Measurements from ENCODE around the gene ATG4B.

Gene ATG4B

DNA sequence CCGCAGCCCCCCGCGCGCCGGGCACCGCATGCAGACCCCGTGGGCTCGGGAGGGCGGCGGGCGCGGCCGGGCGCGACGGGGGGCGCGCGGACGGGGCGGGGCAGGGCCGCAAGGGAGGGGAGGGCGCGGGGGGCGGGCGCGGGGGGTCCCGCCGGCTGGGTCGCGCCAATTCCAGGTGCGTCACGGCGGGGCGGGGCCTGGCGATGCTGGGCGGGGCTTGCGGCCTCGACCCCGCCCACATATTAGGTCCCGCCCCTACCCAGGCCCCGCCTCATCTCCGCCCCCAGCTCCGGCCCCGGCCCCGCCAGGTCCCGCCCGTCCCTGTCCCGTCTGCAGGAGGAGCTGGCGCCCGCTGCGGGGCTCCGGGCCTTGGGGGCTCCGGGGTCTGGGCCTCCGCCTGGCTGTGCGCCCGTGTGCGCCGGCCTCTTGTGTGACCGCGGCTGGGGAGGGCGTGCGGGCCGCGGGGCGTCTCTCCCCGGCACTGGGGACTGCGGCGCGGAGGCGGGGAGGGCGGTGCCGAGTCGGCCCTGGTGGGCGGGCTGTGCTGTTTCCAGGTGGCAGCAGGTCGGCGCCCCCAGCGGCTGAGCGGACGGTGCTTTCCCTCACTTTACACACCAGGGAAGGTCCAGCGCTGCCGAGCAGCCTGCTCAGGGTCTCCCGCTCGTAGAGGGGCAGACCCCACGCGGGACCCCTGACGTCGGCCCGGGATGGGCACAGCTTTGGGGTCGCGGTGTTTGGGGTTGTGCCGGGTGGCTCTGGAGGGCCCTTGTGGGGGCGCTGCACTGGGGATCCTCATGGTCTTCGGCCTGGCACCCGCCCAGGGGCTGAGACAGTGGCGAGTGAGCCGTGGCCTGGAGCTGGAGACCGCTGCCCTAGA, 64.9 kb downstream of the ATG4B start:
- ATAC-seq = peak; percentile 69
- no peaks in the 10 kb centered on the region for H3K27me3 Mint-ChIP-seq
- peaks cover 32% of the 10 kb centered on the region for H3K4me1 Mint-ChIP-seq
- peaks cover 3% of the 10 kb centered on the region for H3K9me3 Mint-ChIP-seq
- peak; percentile 91 for DNase-seq
- H3K36me3 Mint-ChIP-seq (ENCODE audit: low read depth) = peaks cover 28% of the 10 kb centered on the region
- peak overlapping the region; percentile 89 for H3K4me3 Mint-ChIP-seq
- H3K27ac Mint-ChIP-seq = peak overlapping the region; percentile 89

GRCh38 chr2:241703032-241703604, 65.6 kb downstream of the ATG4B start:
- Mint-ChIP-seq H3K27me3 (no peaks in the 10 kb centered on the region), H3K4me3 (peak overlapping the region; percentile 88), H3K27ac (peak overlapping the region; percentile 89), H3K9me3 (peaks cover 3% of the 10 kb centered on the region), H3K36me3 (ENCODE audit: low read depth) (peaks cover 32% of the 10 kb centered on the region), H3K4me1 (peaks cover 32% of the 10 kb centered on the region)
- DNase-seq = no peak
- ATAC-seq = no peak

- no peak for DNase-seq
- no peak for ATAC-seq
- peaks cover 3% of the 10 kb centered on the region for H3K9me3 Mint-ChIP-seq
- peaks cover 18% of the 10 kb centered on the region for H3K4me1 Mint-ChIP-seq
- H3K27me3 Mint-ChIP-seq = no peaks in the 10 kb centered on the region
- peaks cover 48% of the 10 kb centered on the region for H3K36me3 Mint-ChIP-seq (ENCODE audit: low read depth)
- H3K27ac Mint-ChIP-seq = no peak overlapping the region
- H3K4me3 Mint-ChIP-seq = no peak overlapping the region
Measured at GRCh38 chr2:241706537-241706936, 69.0 kb downstream of the ATG4B start.

DNA sequence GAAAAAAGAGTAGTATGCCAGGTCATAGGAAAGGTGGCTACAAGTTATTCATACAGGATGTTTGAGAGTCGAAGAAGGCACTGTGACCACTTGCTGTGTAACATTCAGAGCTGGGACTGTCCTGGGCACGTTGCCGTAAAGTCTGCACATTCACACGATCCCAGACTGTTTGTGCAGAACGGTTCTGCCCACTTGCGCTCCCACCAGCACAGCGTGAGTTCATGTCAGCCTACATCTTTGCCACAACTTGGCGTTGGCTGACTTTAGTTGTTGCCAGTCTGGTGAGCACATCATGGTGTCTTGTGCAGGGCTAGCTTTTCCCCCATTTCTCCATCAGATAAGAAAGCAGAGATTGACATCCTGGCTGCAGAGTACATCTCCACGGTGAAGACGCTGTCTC, 71.4 kb downstream of the ATG4B start:
- Mint-ChIP-seq H3K4me3 (no peak overlapping the region), H3K27me3 (no peaks in the 10 kb centered on the region), H3K9me3 (peaks cover 3% of the 10 kb centered on the region), H3K36me3 (ENCODE audit: low read depth) (peaks cover 59% of the 10 kb centered on the region), H3K4me1 (peaks cover 7% of the 10 kb centered on the region), H3K27ac (no peak overlapping the region)
- ATAC-seq (no peak), DNase-seq (no peak)

DNA sequence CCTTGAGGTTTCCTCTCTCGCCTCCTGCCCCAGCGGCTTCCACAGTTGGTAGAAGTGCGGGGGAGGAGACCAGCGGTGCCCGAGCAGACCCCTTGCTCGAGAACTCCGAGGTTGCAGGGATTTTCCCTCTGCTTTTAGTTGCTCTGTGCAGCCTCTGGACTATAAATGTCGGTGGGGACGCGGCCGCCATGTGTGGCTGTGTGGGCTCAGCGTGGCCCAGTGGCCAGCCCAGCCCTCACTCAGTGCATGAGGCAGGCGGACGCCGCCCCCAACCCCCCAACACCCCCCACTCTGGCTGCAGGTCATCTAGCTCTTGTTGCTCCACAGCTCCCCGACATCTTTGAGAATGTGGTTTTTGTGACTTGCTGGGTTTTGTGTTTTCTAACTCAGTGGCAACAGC, 81.6 kb downstream of the ATG4B start:
- no peaks in the 10 kb centered on the region for H3K27me3 Mint-ChIP-seq
- no peaks in the 10 kb centered on the region for H3K4me1 Mint-ChIP-seq
- ATAC-seq (no peak), DNase-seq (no peak)
- H3K9me3 Mint-ChIP-seq = no peaks in the 10 kb centered on the region
- peaks cover 49% of the 10 kb centered on the region for H3K36me3 Mint-ChIP-seq (ENCODE audit: low read depth)
- H3K27ac Mint-ChIP-seq = no peak overlapping the region
- H3K4me3 Mint-ChIP-seq = no peak overlapping the region

GRCh38 chr2:241720099-241720498, 82.6 kb downstream of the ATG4B start:
- Mint-ChIP-seq H3K4me3 (no peak overlapping the region), H3K4me1 (no peaks in the 10 kb centered on the region), H3K27ac (no peak overlapping the region), H3K27me3 (no peaks in the 10 kb centered on the region), H3K9me3 (no peaks in the 10 kb centered on the region), H3K36me3 (ENCODE audit: low read depth) (peaks cover 46% of the 10 kb centered on the region)
- no peak for ATAC-seq
- DNase-seq = no peak

GRCh38 chr2:241720560-241720959, 83.1 kb downstream of the ATG4B start:
- Mint-ChIP-seq H3K36me3 (ENCODE audit: low read depth) (peaks cover 46% of the 10 kb centered on the region), H3K4me1 (no peaks in the 10 kb centered on the region), H3K27me3 (no peaks in the 10 kb centered on the region), H3K27ac (no peak overlapping the region), H3K4me3 (no peak overlapping the region), H3K9me3 (no peaks in the 10 kb centered on the region)
- no peak for DNase-seq
- no peak for ATAC-seq

DNA sequence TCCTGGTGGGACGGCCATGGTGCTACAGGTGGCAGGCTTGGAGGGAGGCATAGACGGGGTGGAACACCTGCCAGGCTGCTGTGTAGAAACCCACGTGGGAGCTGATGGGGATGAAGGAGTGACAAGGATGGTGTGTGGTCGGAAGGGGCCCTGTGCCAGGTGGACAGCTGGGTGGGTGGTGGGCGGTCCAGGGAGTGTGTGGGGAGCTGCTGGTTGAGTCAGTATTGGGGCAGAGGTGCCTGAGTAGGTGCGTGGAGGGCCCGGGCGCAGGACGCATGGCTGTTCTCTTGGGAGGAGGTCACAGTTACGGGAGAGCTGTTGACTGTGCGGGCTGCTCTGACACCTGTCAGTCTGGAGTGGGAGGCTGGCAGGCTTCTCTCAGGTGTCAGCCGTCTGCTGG, 84.4 kb downstream of the ATG4B start:
- Mint-ChIP-seq H3K9me3 (no peaks in the 10 kb centered on the region), H3K27ac (no peak overlapping the region), H3K4me1 (no peaks in the 10 kb centered on the region), H3K36me3 (ENCODE audit: low read depth) (peaks cover 47% of the 10 kb centered on the region), H3K4me3 (no peak overlapping the region), H3K27me3 (no peaks in the 10 kb centered on the region)
- ATAC-seq (no peak), DNase-seq (no peak)

GRCh38 chr2:241722896-241723454, 85.5 kb downstream of the ATG4B start:
- ATAC-seq (no peak), DNase-seq (no peak)
- no peak overlapping the region for H3K27ac Mint-ChIP-seq
- H3K4me1 Mint-ChIP-seq = no peaks in the 10 kb centered on the region
- H3K9me3 Mint-ChIP-seq = no peaks in the 10 kb centered on the region
- no peaks in the 10 kb centered on the region for H3K27me3 Mint-ChIP-seq
- peaks cover 41% of the 10 kb centered on the region for H3K36me3 Mint-ChIP-seq (ENCODE audit: low read depth)
- H3K4me3 Mint-ChIP-seq = no peak overlapping the region
